Keratinocyte (primary cell): Measurements from ENCODE around the gene CLCN7. TPM values are rescaled to one million over a fixed set of nuclear protein-coding genes. Genes with fewer than 3 reads are reported as not detected.

Source experiments
- DNase-seq: peaks from one replicate; pipeline ENCODE4 v3.0.0-alpha.2; 2011; ENCODE audit warnings: low read depth, missing footprints, low spot score
- FAIRE-seq: peaks from 2 replicates; lab custom pipeline; 2011; peaks lifted over from hg19 to GRCh38; lab: Jason Lieb, UNC
- H2AFZ ChIP-seq: 2 replicates; pipeline ENCODE4 v1.6.0; 2012; ENCODE audit warnings: low read length, control low read depth, inconsistent platforms; ENCODE audit not compliant: control insufficient read depth
- H3K27ac ChIP-seq: 2 replicates; pipeline ENCODE4 v1.5.1; 2011; ENCODE audit warnings: low read length; ENCODE audit not compliant: control insufficient read depth, insufficient read depth
- H3K27me3 ChIP-seq: 3 replicates; pipeline ENCODE4 v1.6.0; 2011; ENCODE audit warnings: low read length; ENCODE audit not compliant: control insufficient read depth, insufficient read depth; ENCODE audit errors: extremely low read depth
- H3K36me3 ChIP-seq, 2 experiments: 2 replicates in 1 of 2; 3 replicates in 1 of 2; pipeline ENCODE4 v1.5.1; 2011; ENCODE audit warnings: low read length in 2 of 2, mild to moderate bottlenecking in 1 of 2; ENCODE audit not compliant: control insufficient read depth in 2 of 2, insufficient read depth in 2 of 2; ENCODE audit errors: extremely low read depth in 1 of 2
- H3K4me1 ChIP-seq: 3 replicates; pipeline ENCODE4 v1.5.1; 2011; ENCODE audit warnings: low read length; ENCODE audit not compliant: control insufficient read depth, insufficient read depth; ENCODE audit errors: extremely low read depth
- H3K4me2 ChIP-seq: 3 replicates; pipeline ENCODE4 v1.6.0; 2011; ENCODE audit warnings: low read depth, low read length; ENCODE audit not compliant: control insufficient read depth, insufficient read depth; ENCODE audit errors: extremely low read depth
- H3K4me3 ChIP-seq, 3 experiments: fragments of 200-600 bp in 1 of 3; sonication (generic) in 1 of 3; 2 replicates in 2 of 3; 3 replicates in 1 of 3; pipeline ENCODE4 v1.5.1; 2011 to 2016; ENCODE audit warnings: low read length in 3 of 3, mild to moderate bottlenecking in 3 of 3, control low read depth in 2 of 3, inconsistent platforms in 1 of 3, low read depth in 1 of 3, mixed read lengths in 1 of 3, mixed run types in 1 of 3, moderate library complexity in 1 of 3; ENCODE audit not compliant: control insufficient read depth in 2 of 3, insufficient read depth in 2 of 3; ENCODE audit errors: extremely low read depth in 1 of 3
- H3K79me2 ChIP-seq: 2 replicates; pipeline ENCODE4 v1.6.0; 2012; ENCODE audit warnings: low read length; ENCODE audit not compliant: control insufficient read depth, insufficient read depth
- H3K9ac ChIP-seq: 3 replicates; pipeline ENCODE4 v1.6.0; 2011; ENCODE audit warnings: low read length; ENCODE audit not compliant: control insufficient read depth, insufficient read depth; ENCODE audit errors: extremely low read depth
- H3K9me1 ChIP-seq: 3 replicates; pipeline ENCODE4 v1.6.0; 2011; ENCODE audit warnings: low read length; ENCODE audit not compliant: control insufficient read depth, insufficient read depth; ENCODE audit errors: extremely low read depth
- H3K9me3 ChIP-seq: 2 replicates; pipeline ENCODE4 v1.5.1; 2012; ENCODE audit warnings: low read depth, low read length; ENCODE audit not compliant: control insufficient read depth
- H4K20me1 ChIP-seq: 3 replicates; pipeline ENCODE4 v1.6.0; 2011; ENCODE audit warnings: low read length; ENCODE audit not compliant: control insufficient read depth, insufficient read depth; ENCODE audit errors: extremely low read depth
- CTCF ChIP-seq, 3 experiments: IDR thresholded peaks in 1 of 3; conservative IDR thresholded peaks in 1 of 3; optimal IDR thresholded peaks in 1 of 3; 2 replicates in 2 of 3; 3 replicates in 1 of 3; pipeline versions ENCODE3 to v1.5.1; 2011; ENCODE audit warnings: low read length in 3 of 3, mild to moderate bottlenecking in 3 of 3, moderate library complexity in 2 of 3, control low read depth in 1 of 3, inconsistent platforms in 1 of 3; ENCODE audit not compliant: insufficient read depth in 2 of 3; ENCODE audit errors: extremely low read depth in 1 of 3
- EZH2 ChIP-seq: IDR thresholded peaks from one replicate; pipeline ENCODE4 v1.6.1; 2012; ENCODE audit warnings: inconsistent platforms, mild to moderate bottlenecking, low read length, moderate library complexity
- dilution Hi-C: fragments of 300-500 bp; cut with MboI; formaldehyde crosslinking; loops from one replicate; pipeline ENCODE4 v1.7.0; 2020; ENCODE audit warnings: low sequenced_read_pairs; ENCODE audit not compliant: extremely low pct_ligation_motif_present
- polyA plus RNA-seq, 5 experiments: library from polyadenylated mRNA; depleted of rRNA in 3 of 5; stranded (reverse) in 3 of 5; stranded (forward) in 1 of 5; unstranded in 1 of 5; fragments of >200 nt; gene quantifications; 1 replicate in 1 of 5; 2 replicates in 3 of 5; 3 replicates in 1 of 5; pipeline versions ENCODE4 v1.2.1 to v1.2.3, GENCODE V29; 2011 to 2012; ENCODE audit warnings: missing spikeins in 2 of 5, low read depth in 1 of 5, low replicate concordance in 1 of 5

CLCN7 gene
- polyA plus RNA-seq, 1 donor (not counting 4 experiments of a cell fraction or from before 2014, with no cell fraction given), result 13.3 TPM

- H3K79me2 ChIP-seq, result no peaks in the 10 kb centered on the region
- peak overlapping the region; percentile 5 for H3K4me2 ChIP-seq
- no peaks in the 10 kb centered on the region for H3K27me3 ChIP-seq
- H2AFZ ChIP-seq, result no peak overlapping the region
- no peak for DNase-seq
- H3K9me3 ChIP-seq, result no peaks in the 10 kb centered on the region
- peak overlapping the region; percentile 22 for H3K9ac ChIP-seq
- no peak overlapping the region for H3K27ac ChIP-seq
- peak overlapping the region in 1 of 3 experiments; percentile 0 for H3K4me3 ChIP-seq
- no peak for FAIRE-seq
- no peaks in the 10 kb centered on the region for H3K4me1 ChIP-seq
- TF ChIP-seq CTCF (optimal IDR thresholded peaks at IDR 0.05 in 1 of 3, IDR thresholded peaks at IDR 0.05 in 1 of 3, conservative IDR thresholded peaks at IDR 0.05 in 1 of 3; ENCODE audit: extremely low read depth in 1 of 3, insufficient read depth in 2 of 3, low read length in 3 of 3) (no peak), EZH2 (no peak)
- H3K36me3 ChIP-seq, result no peaks in the 10 kb centered on the region
- H4K20me1 ChIP-seq, result no peaks in the 10 kb centered on the region
- dilution Hi-C loops, result no loop called here
- no peaks in the 10 kb centered on the region for H3K9me1 ChIP-seq
Observed at GRCh38 chr16:1427473-1428461, 47.1 kb downstream of the CLCN7 start.

- H3K4me2 ChIP-seq, result no peak overlapping the region
Observed at GRCh38 chr16:1426734-1427471, 47.9 kb downstream of the CLCN7 start.

More at GRCh38 chr16:1426734-1427471, 47.9 kb downstream of the CLCN7 start:
- FAIRE-seq (no peak), DNase-seq (no peak)
- no peaks in the 10 kb centered on the region for H3K9me3 ChIP-seq
- H3K4me3 ChIP-seq, result no peak overlapping the region
- no peak overlapping the region for H3K9ac ChIP-seq
- H3K27ac ChIP-seq, result no peak overlapping the region
- no peaks in the 10 kb centered on the region for H3K79me2 ChIP-seq
- no peaks in the 10 kb centered on the region for H3K36me3 ChIP-seq
- H3K9me1 ChIP-seq, result no peaks in the 10 kb centered on the region
- dilution Hi-C loops, result no loop called here
- no peak for TF ChIP-seq CTCF (optimal IDR thresholded peaks at IDR 0.05 in 1 of 3, IDR thresholded peaks at IDR 0.05 in 1 of 3, conservative IDR thresholded peaks at IDR 0.05 in 1 of 3; ENCODE audit: extremely low read depth in 1 of 3, insufficient read depth in 2 of 3, low read length in 3 of 3)
- TF ChIP-seq EZH2, result no peak
- no peaks in the 10 kb centered on the region for H3K27me3 ChIP-seq
- H3K4me1 ChIP-seq, result no peaks in the 10 kb centered on the region
- no peaks in the 10 kb centered on the region for H4K20me1 ChIP-seq
- H2AFZ ChIP-seq, result no peak overlapping the region
